Measurements from ENCODE around the gene INTS1.

DNA sequence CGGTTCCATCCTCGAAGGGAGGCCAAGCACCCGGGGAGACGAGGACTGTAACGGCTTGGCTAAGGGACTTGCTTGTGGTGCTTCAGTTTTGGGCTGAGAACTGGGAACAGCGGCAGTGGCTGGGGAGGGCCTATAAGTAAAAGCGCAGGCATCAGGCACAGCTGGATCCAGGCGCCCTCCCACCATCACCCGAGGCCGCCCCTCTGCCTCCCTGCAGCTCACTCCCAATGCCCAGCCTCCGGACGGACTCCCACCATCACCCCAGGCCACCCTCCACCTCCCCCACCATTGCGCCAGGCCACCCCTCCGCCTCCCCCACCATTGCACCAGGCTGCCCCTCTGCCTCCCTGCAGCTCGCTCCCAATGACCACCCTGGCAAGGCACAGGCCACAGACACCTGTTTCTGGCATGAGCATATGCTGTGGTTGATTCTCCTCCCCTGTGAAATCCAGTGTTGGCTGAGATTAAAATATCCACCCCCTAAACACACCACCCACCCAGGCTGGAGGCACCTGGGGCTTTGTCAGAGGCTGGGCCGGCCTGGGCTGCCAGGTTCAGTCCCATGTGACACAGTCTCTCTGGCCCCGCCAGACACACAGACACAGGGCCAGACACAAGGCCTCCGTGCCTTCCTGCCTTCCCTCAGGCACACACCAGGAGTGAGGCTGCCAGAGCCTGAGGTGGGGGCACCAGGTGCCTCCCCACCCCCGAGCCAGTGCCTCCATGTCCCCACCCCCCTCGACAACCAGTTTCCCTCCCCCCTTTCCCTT lies 61.6 kb downstream of the INTS1 start:
- TF ChIP-seq CTCF (IDR thresholded peaks at IDR 0.05; ENCODE audit: low read length) (no peak), EZH2 (IDR thresholded peaks at IDR 0.05; ENCODE audit: borderline replicate concordance, low read length) (no peak)

All from OCI-LY1 (cell line).